NCI-H2081 (cell line): ENCODE results near the gene CDC14C.

Source experiments
- DNase-seq, 2 experiments: peaks; one replicate each; lab custom pipeline; 2025; lab: John Stamatoyannopoulos, UW

The CDC14C gene

GRCh38 chr7:48976253-48976652 lies 51.9 kb downstream of the CDC14C start:
- no peak for DNase-seq

- DNase-seq: no peak
These were observed 52.5 kb downstream of the CDC14C start for GRCh38 chr7:48976850-48977249.
